Measurements from ENCODE around the gene CTNNA3. TPM values are rescaled to one million over a fixed set of nuclear protein-coding genes. Genes with fewer than 3 reads are reported as not detected.

CTNNA3 gene
- polyA plus RNA-seq, 1 donor from 2014 or later = 0.14 TPM

DNA sequence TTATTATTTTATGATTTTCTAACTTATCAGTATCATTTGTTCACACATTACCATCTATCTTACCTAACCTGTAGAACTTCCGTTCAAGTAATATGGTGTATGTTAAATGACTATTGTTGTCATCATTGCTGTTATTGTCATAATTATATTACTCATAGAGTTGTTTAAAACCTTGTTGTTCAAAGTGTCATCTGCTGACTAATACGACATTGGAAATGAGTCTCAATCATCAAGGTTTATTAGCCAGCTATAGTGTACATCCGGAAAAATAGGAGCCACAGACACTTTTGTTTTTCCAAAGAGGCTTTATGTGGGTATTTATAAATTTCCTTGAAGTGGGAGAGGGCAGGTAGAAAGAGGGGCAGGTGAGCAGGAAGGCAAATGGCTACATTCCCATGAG, 1157.1 kb downstream of the CTNNA3 start:
- no peak overlapping the region for H2AFZ ChIP-seq (ENCODE audit: low read depth, low read length)
- no peaks in the 10 kb centered on the region for H3K79me2 ChIP-seq (replicated peaks; ENCODE audit: insufficient read depth, low read length)
- TF ChIP-seq TAF1 (IDR thresholded peaks at IDR 0.05; ENCODE audit: low read depth) (no peak), SMC3 (conservative IDR thresholded peaks at IDR 0.05; ENCODE audit: poor library complexity) (no peak), POLR2AphosphoS5 (IDR thresholded peaks at IDR 0.05) (no peak), MXI1 (conservative IDR thresholded peaks at IDR 0.05; ENCODE audit: poor library complexity, severe bottlenecking) (no peak), RAD21 (conservative IDR thresholded peaks at IDR 0.05) (no peak), EZH2 (IDR thresholded peaks at IDR 0.05; ENCODE audit: borderline replicate concordance, insufficient read depth, low read length, poor library complexity, severe bottlenecking) (no peak), EP300 (conservative IDR thresholded peaks at IDR 0.05; ENCODE audit: poor library complexity, severe bottlenecking) (no peak)
- TF ChIP-seq, protein P1, sequence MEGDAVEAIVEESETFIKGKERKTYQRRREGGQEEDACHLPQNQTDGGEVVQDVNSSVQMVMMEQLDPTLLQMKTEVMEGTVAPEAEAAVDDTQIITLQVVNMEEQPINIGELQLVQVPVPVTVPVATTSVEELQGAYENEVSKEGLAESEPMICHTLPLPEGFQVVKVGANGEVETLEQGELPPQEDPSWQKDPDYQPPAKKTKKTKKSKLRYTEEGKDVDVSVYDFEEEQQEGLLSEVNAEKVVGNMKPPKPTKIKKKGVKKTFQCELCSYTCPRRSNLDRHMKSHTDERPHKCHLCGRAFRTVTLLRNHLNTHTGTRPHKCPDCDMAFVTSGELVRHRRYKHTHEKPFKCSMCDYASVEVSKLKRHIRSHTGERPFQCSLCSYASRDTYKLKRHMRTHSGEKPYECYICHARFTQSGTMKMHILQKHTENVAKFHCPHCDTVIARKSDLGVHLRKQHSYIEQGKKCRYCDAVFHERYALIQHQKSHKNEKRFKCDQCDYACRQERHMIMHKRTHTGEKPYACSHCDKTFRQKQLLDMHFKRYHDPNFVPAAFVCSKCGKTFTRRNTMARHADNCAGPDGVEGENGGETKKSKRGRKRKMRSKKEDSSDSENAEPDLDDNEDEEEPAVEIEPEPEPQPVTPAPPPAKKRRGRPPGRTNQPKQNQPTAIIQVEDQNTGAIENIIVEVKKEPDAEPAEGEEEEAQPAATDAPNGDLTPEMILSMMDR (IDR thresholded peaks at IDR 0.05; ENCODE audit: poor library complexity, severe bottlenecking) = no peak
- TF ChIP-seq, protein P2, sequence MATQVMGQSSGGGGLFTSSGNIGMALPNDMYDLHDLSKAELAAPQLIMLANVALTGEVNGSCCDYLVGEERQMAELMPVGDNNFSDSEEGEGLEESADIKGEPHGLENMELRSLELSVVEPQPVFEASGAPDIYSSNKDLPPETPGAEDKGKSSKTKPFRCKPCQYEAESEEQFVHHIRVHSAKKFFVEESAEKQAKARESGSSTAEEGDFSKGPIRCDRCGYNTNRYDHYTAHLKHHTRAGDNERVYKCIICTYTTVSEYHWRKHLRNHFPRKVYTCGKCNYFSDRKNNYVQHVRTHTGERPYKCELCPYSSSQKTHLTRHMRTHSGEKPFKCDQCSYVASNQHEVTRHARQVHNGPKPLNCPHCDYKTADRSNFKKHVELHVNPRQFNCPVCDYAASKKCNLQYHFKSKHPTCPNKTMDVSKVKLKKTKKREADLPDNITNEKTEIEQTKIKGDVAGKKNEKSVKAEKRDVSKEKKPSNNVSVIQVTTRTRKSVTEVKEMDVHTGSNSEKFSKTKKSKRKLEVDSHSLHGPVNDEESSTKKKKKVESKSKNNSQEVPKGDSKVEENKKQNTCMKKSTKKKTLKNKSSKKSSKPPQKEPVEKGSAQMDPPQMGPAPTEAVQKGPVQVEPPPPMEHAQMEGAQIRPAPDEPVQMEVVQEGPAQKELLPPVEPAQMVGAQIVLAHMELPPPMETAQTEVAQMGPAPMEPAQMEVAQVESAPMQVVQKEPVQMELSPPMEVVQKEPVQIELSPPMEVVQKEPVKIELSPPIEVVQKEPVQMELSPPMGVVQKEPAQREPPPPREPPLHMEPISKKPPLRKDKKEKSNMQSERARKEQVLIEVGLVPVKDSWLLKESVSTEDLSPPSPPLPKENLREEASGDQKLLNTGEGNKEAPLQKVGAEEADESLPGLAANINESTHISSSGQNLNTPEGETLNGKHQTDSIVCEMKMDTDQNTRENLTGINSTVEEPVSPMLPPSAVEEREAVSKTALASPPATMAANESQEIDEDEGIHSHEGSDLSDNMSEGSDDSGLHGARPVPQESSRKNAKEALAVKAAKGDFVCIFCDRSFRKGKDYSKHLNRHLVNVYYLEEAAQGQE (IDR thresholded peaks at IDR 0.05; ENCODE audit: borderline replicate concordance) = no peak
- no peaks in the 10 kb centered on the region for H3K9me2 ChIP-seq (ENCODE audit: insufficient read depth, low read length)
- no peak overlapping the region for H3K4me2 ChIP-seq (ENCODE audit: low read length)
- H3K27ac ChIP-seq (ENCODE audit: low read length) = no peak overlapping the region
- no peak overlapping the region for H3K9ac ChIP-seq (ENCODE audit: low read length)
- H4K20me1 ChIP-seq (ENCODE audit: insufficient read depth) = no peaks in the 10 kb centered on the region
- no peaks in the 10 kb centered on the region for H3F3A ChIP-seq (ENCODE audit: insufficient read depth, low read length, poor library complexity, severe bottlenecking)
- no peak overlapping the region for H3K4me3 ChIP-seq (ENCODE audit: low read length)
- H3K36me3 ChIP-seq (ENCODE audit: insufficient read depth, low read length) = no peaks in the 10 kb centered on the region
- H3K27me3 ChIP-seq (ENCODE audit: insufficient read depth, low read depth, low read length) = no peaks in the 10 kb centered on the region
- no peaks in the 10 kb centered on the region for H3K9me3 ChIP-seq (ENCODE audit: low read length)

GRCh38 chr10:66538371-66538770, 1157.6 kb downstream of the CTNNA3 start:
- H3K9me2 ChIP-seq (ENCODE audit: insufficient read depth, low read length) = no peaks in the 10 kb centered on the region
- no peak overlapping the region for H3K4me3 ChIP-seq (ENCODE audit: low read length)
- no peak overlapping the region for H2AFZ ChIP-seq (ENCODE audit: low read depth, low read length)
- H3K9me3 ChIP-seq (ENCODE audit: low read length) = no peaks in the 10 kb centered on the region
- H3K4me2 ChIP-seq (ENCODE audit: low read length) = no peak overlapping the region
- H3K36me3 ChIP-seq (ENCODE audit: insufficient read depth, low read length) = no peaks in the 10 kb centered on the region
- no peaks in the 10 kb centered on the region for H3K27me3 ChIP-seq (ENCODE audit: insufficient read depth, low read depth, low read length)
- no peak overlapping the region for H3K27ac ChIP-seq (ENCODE audit: low read length)
- H3K79me2 ChIP-seq (replicated peaks; ENCODE audit: insufficient read depth, low read length) = no peaks in the 10 kb centered on the region
- H3F3A ChIP-seq (ENCODE audit: insufficient read depth, low read length, poor library complexity, severe bottlenecking) = no peaks in the 10 kb centered on the region
- H3K9ac ChIP-seq (ENCODE audit: low read length) = no peak overlapping the region
- TF ChIP-seq SMC3 (conservative IDR thresholded peaks at IDR 0.05; ENCODE audit: poor library complexity) (no peak), POLR2AphosphoS5 (IDR thresholded peaks at IDR 0.05) (no peak), EP300 (conservative IDR thresholded peaks at IDR 0.05; ENCODE audit: poor library complexity, severe bottlenecking) (no peak), TAF1 (IDR thresholded peaks at IDR 0.05; ENCODE audit: low read depth) (no peak)
- TF ChIP-seq, protein P1 (IDR thresholded peaks at IDR 0.05; ENCODE audit: poor library complexity, severe bottlenecking) = no peak
- TF ChIP-seq, protein P2 (IDR thresholded peaks at IDR 0.05; ENCODE audit: borderline replicate concordance) = no peak
- no peaks in the 10 kb centered on the region for H4K20me1 ChIP-seq (ENCODE audit: insufficient read depth)
